Measurements from ENCODE around the gene PHF5A.

DNA sequence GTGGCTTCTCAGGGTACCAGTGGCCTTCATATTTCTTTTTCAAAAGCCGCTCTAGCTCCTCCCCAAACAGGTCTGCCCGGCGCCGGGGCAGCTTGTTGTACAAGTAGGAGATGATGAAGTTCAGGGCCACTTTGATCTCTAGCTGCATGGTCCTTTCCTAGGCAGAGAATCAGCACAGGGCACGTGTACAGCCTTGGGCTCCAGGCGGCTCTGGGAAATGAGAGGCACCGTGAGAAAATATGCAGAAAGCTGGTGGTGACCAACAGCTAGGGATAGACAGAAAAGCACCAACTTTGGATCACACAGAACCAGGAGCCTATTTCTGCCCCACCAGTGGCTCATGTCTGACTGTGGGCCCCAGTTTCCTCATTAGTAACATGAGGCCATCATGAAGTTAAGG is 31.3 kb downstream of the PHF5A start:
- TF ChIP-seq CTCF (conservative IDR thresholded peaks at IDR 0.05) (no peak), EZH2 (IDR thresholded peaks at IDR 0.05; ENCODE audit: low read depth) (no peak)

Data from PC-9 (cell line).